Heart left ventricle (tissue), 13 donors: Measurements from ENCODE around the gene NRGN.

ENCODE experiments used
- CTCF ChIP-seq, 12 donors: fragments of 200-600 bp; sonication (generic) in 4 of 12; IDR thresholded peaks; one replicate each; pipeline versions ENCODE4 v1.5.0 to v1.8.0; 2018 to 2022; ENCODE audit warnings: antibody characterized with exemption in 12 of 12, mild to moderate bottlenecking in 5 of 12
- POLR2A ChIP-seq, 2 donors: fragments of 450-650 bp; IDR thresholded peaks; one replicate each; pipeline ENCODE4 v1.6.1; 2017; ENCODE audit warnings: antibody characterized with exemption in 2 of 2, mild to moderate bottlenecking in 2 of 2, moderate library complexity in 2 of 2
- donor health status: ischemic (EF 13 %, LVEDD 7.1; RV severe dilation, severe dysfunction).
- donor health status: DM: no; HTN: yes; CAD: no.
- donor health status: DM: no; HTN: no; CAD: no.
- donor health status: ischemic (EF 25% LVEDD 6.9; RV normal size, moderate dysfunction).
- donor health status: ischemic (EF 25% LVEDD 5.7; RV mildly dilated, moderate dysfunction).
- donor health status: ischemic (EF 35%, LVEDD 5.7; RV mildly dilated, moderate dysfunction).
- donor health status: nonischemic (EF 11% LVEDD 7.7; RV severe dilation, severe dysfunction).
- donor health status: DM: yes; HTN: yes; CAD: no.
- donor health status: PGD.
- donor health status: ischemic (EF 29% LVEDD 5.4; RV normal size, mild dysfunction).
- donor health status: nonischemic (EF 23%, LVEDD 6.1; RV moderate dilation, normal function).

- TF ChIP-seq CTCF (IDR thresholded peaks at IDR 0.05): no peak
- no peak for TF ChIP-seq POLR2A (IDR thresholded peaks at IDR 0.05)
These were observed 13.9 kb downstream of the NRGN start for GRCh38 chr11:124753624-124754023.
